ENCODE results near the gene NDRG2.
"Not testable (repeated sequence)": the region's sequence is repeated elsewhere in the genome, so short reads cannot be mapped to it uniquely, and the experiment has no call there.

NDRG2 gene

GRCh38 chr14:21003788-21004346, 21.0 kb downstream of the NDRG2 start:
- no peak for DNase-seq

GRCh38 chr14:21001218-21001617, 23.6 kb downstream of the NDRG2 start:
- DNase-seq, result no peak

- no peak for DNase-seq
Observed at GRCh38 chr14:20999591-20999990, 25.3 kb downstream of the NDRG2 start.

GRCh38 chr14:20998674-20999366, 26.0 kb downstream of the NDRG2 start, which contains the start of gene SLC39A2:
Gene SLC39A2, plus strand, starts transcription at chr14:20999293. Its CDS starts 154 bp downstream, at chr14:20999447.
- no peak for DNase-seq

GRCh38 chr14:20998139-20998538, 26.7 kb downstream of the NDRG2 start:
- DNase-seq, result no peak

- DNase-seq, result no peak
Observed at GRCh38 chr14:20997564-20997963, 27.3 kb downstream of the NDRG2 start.

- no peak for DNase-seq
Observed at GRCh38 chr14:20997115-20997514, 27.7 kb downstream of the NDRG2 start.

- no peak for DNase-seq
Observed at GRCh38 chr14:20996521-20996920, 28.3 kb downstream of the NDRG2 start.

GRCh38 chr14:20989787-20990600, 34.9 kb downstream of the NDRG2 start, which contains the start of gene METTL17:
Gene METTL17, plus strand, starts transcription at chr14:20989980. Its CDS starts 23 bp downstream, at chr14:20990003.
- peak; percentile 58 to 74 (median 65) for DNase-seq

- DNase-seq, result no peak
Observed at GRCh38 chr14:20989471-20989786, 35.4 kb downstream of the NDRG2 start.

GRCh38 chr14:20988717-20989470, 36.0 kb downstream of the NDRG2 start:
- DNase-seq, result no peak

GRCh38 chr14:20986811-20987210, 38.0 kb downstream of the NDRG2 start:
- no peak for DNase-seq

- not testable (repeated sequence) for DNase-seq
Observed at GRCh38 chr14:20985650-20986049, 39.2 kb downstream of the NDRG2 start.

- DNase-seq, result no peak
Observed at GRCh38 chr14:20982646-20983369, 42.1 kb downstream of the NDRG2 start.

GRCh38 chr14:20980906-20981305, 44.0 kb downstream of the NDRG2 start:
- DNase-seq, result no peak

GRCh38 chr14:20978687-20979086, 46.2 kb downstream of the NDRG2 start:
- no peak for DNase-seq

GRCh38 chr14:20976291-20976690, 48.6 kb downstream of the NDRG2 start:
- DNase-seq, result no peak

- DNase-seq, result no peak
Observed at GRCh38 chr14:20973501-20973900, 51.4 kb downstream of the NDRG2 start.

GRCh38 chr14:20971705-20972021, 53.2 kb downstream of the NDRG2 start:
- no peak for DNase-seq

GRCh38 chr14:20970983-20971704, 53.7 kb downstream of the NDRG2 start:
- peak; percentile 19 to 73 (median 52) for DNase-seq

- no peak for DNase-seq
Observed at GRCh38 chr14:20970647-20970982, 54.2 kb downstream of the NDRG2 start.

GRCh38 chr14:20969336-20969735, 55.5 kb downstream of the NDRG2 start:
- no peak for DNase-seq

Measured in activated naive CD4-positive, alpha-beta T cell (primary cell).